Measurements from ENCODE around the gene FGF8.

DNA sequence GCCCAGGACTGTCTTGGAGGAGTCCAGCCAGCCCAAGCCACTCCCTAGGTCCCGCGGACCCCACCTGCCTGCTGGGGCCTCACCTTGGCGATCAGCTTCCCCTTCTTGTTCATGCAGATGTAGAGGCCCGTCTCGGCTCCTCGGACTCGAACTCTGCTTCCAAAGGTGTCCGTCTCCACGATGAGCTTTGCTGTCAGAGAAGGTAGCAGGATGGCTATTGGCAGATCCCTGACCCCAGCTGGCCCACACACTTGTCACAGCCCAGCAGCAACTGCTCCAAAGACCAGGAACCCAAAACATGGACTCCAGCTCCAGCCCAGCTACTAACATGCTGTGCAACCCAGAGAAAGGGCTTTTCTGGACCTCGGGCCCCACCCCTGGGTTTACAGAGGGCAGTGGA is 4.5 kb downstream of the FGF8 start:
- TF ChIP-seq, protein P1, sequence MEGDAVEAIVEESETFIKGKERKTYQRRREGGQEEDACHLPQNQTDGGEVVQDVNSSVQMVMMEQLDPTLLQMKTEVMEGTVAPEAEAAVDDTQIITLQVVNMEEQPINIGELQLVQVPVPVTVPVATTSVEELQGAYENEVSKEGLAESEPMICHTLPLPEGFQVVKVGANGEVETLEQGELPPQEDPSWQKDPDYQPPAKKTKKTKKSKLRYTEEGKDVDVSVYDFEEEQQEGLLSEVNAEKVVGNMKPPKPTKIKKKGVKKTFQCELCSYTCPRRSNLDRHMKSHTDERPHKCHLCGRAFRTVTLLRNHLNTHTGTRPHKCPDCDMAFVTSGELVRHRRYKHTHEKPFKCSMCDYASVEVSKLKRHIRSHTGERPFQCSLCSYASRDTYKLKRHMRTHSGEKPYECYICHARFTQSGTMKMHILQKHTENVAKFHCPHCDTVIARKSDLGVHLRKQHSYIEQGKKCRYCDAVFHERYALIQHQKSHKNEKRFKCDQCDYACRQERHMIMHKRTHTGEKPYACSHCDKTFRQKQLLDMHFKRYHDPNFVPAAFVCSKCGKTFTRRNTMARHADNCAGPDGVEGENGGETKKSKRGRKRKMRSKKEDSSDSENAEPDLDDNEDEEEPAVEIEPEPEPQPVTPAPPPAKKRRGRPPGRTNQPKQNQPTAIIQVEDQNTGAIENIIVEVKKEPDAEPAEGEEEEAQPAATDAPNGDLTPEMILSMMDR (IDR thresholded peaks at IDR 0.05; ENCODE audit: low read depth, low read length, poor library complexity, severe bottlenecking) = no peak
- TF ChIP-seq EZH2phosphoT487 (IDR thresholded peaks at IDR 0.05; ENCODE audit: borderline replicate concordance, low read length) = no peak
